NOMO-1 treated with DMSO at 0.1 percent for 48 hours (cell line): Measurements from ENCODE around the gene ZNF789.
A peak's percentile ranks its signal among the peaks of the same experiment; 100 is the strongest.
"Not testable (repeated sequence)": the region's sequence is repeated elsewhere in the genome, so short reads cannot be mapped to it uniquely, and the experiment has no call there.

Experiments used
- DNase-seq: peaks from one replicate; lab custom pipeline; 2025; ENCODE audit not compliant: unreplicated experiment; lab: John Stamatoyannopoulos, UW

Gene ZNF789

GRCh38 chr7:99472561-99473314, at the start of gene ZNF789:
ZNF789 (plus strand) TSS chr7:99472890; CDS start chr7:99476457, 3,567 bp downstream.
- peak; percentile 99 for DNase-seq

- DNase-seq = no peak
Measured at GRCh38 chr7:99424932-99425730, 47.6 kb upstream of the ZNF789 start.

- DNase-seq = no peak
Measured at GRCh38 chr7:99428972-99429566, 43.6 kb upstream of the ZNF789 start.

GRCh38 chr7:99429756-99430155, 42.9 kb upstream of the ZNF789 start:
- DNase-seq = no peak

GRCh38 chr7:99431756-99432540, 40.7 kb upstream of the ZNF789 start:
- DNase-seq = not testable (repeated sequence)

- no peak for DNase-seq
Measured at GRCh38 chr7:99433158-99433557, 39.5 kb upstream of the ZNF789 start.

GRCh38 chr7:99437946-99438572, 34.6 kb upstream of the ZNF789 start:
- peak; percentile 14 for DNase-seq

GRCh38 chr7:99438573-99439480, 33.9 kb upstream of the ZNF789 start, which contains the start of the genes CPSF4 and PTCD1:
CPSF4 (plus strand) TSS chr7:99438943; CDS start chr7:99439083, 140 bp downstream.
PTCD1 (minus strand) TSS chr7:99438798; CDS start chr7:99435242, 3,556 bp downstream.
- peak; percentile 98 for DNase-seq

- no peak for DNase-seq
Measured at GRCh38 chr7:99440195-99440594, 32.5 kb upstream of the ZNF789 start.

- no peak for DNase-seq
Measured at GRCh38 chr7:99446096-99446495, 26.6 kb upstream of the ZNF789 start.

- DNase-seq = peak; percentile 12
Measured at GRCh38 chr7:99447943-99448342, 24.7 kb upstream of the ZNF789 start.

GRCh38 chr7:99448855-99449254, 23.8 kb upstream of the ZNF789 start:
- no peak for DNase-seq

- DNase-seq = no peak
Measured at GRCh38 chr7:99449326-99449725, 23.4 kb upstream of the ZNF789 start.

GRCh38 chr7:99451936-99452335, 20.8 kb upstream of the ZNF789 start:
- DNase-seq = no peak

GRCh38 chr7:99452541-99452940, 20.1 kb upstream of the ZNF789 start:
- DNase-seq = no peak

GRCh38 chr7:99453105-99453504, 19.6 kb upstream of the ZNF789 start:
- no peak for DNase-seq

- no peak for DNase-seq
Measured at GRCh38 chr7:99455874-99456273, 16.8 kb upstream of the ZNF789 start.

GRCh38 chr7:99456288-99456687, 16.4 kb upstream of the ZNF789 start:
- DNase-seq = no peak

GRCh38 chr7:99457050-99457649, 15.5 kb upstream of the ZNF789 start:
- DNase-seq = no peak
